Globus pallidus (tissue), 1 donor: ENCODE data around the gene HEPN1.

Experiments used
- DNase-seq: peaks from one replicate; pipeline ENCODE4 v3.0.0-alpha.2; 2015; ENCODE audit warnings: low spot score

HEPN1 gene

GRCh38 chr11:124918950-124919349 lies at the start of gene HEPN1:
TSS of gene HEPN1 (plus strand) at chr11:124919250.
- no peak for DNase-seq

GRCh38 chr11:124869331-124869730 lies 49.7 kb upstream of the HEPN1 start:
- no peak for DNase-seq

DNA sequence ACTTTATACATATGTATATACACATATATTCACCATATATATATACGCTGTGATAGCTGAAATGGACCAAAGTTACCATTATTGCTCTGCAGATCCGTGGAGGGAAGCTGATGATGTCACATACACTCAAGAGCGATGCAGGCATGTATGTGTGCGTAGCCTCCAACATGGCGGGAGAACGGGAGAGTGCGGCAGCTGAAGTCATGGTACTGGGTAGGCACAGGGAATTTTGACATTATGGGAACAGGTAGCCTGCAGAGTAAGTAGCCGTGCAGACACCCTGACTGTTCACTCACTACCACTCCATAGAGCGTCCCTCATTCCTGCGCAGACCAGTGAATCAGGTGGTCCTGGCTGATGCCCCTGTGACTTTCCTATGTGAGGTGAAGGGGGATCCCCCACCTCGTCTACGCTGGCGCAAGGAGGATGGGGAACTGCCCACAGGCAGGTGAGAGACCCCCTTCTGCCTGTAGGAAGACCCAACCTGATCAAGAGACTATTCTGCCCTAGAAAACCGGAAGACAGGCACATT lies 49.1 kb upstream of the HEPN1 start:
- DNase-seq = no peak

- DNase-seq = no peak
These were observed 48.6 kb upstream of the HEPN1 start for GRCh38 chr11:124870430-124870829.

DNA sequence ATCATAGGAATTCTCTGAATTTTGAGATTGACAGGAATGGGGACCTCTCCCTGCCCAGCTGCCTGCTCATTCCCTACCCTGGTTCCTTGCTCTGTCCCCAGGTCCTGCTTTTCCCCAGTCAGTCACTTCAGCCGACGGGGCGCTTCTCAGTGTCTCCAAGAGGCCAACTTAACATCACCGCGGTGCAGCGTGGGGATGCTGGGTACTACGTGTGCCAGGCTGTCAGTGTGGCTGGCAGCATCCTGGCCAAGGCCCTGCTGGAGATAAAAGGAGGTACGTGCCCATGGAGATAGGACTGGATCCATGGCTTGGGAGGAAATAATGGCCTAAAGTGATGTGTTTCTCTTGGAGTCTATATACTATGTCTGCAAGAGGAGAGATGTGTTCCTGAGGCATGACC lies 46.8 kb upstream of the HEPN1 start:
- DNase-seq = no peak

- no peak for DNase-seq
These were observed 46.3 kb upstream of the HEPN1 start for GRCh38 chr11:124872741-124873140.

- DNase-seq = no peak
These were observed 45.1 kb upstream of the HEPN1 start for GRCh38 chr11:124873951-124874350.

- DNase-seq = no peak
These were observed 44.3 kb upstream of the HEPN1 start for GRCh38 chr11:124874571-124875255.

GRCh38 chr11:124875401-124875800 lies 43.6 kb upstream of the HEPN1 start:
- no peak for DNase-seq

DNA sequence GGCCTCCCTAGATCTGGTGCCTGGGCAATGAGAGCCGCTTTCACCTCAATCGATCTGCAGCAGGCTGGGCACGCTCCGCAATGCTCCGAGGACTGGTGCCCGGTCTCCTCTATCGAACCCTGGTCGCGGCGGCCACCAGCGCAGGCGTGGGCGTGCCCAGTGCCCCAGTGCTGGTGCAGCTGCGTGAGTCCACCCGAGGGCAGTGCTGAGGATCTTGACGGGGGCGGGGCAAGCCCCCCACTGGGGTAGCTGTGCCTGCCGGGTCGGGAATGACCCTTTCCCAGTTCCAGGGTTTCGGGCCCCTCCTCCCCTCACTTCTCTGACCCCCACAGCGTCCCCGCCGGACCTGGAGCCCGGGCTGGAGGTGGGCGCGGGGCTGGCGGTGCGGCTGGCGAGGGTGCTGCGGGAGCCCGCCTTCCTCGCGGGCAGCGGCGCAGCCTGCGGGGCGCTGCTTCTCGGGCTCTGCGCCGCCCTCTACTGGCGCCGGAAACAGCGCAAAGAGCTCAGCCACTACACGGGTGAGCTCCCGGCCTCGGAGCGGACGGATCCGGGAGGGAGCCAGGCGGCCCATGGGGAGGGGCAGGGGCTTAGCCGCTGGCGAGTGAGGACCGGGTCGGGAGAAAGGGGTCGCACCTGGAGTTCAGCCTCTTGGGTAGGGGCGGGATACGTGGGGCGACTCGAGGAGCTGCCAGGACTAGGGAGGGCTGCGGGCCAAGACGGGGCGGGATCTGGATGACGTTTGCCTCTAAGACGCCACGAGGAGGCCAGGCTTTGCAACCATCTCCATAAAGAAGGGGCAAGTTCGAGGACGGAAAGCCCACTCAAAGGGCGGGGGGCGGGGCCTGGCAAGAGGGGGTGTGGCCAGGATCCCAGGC lies 42.9 kb upstream of the HEPN1 start:
- peak; percentile 90 for DNase-seq

GRCh38 chr11:124876818-124877630 lies 42.0 kb upstream of the HEPN1 start:
- DNase-seq = no peak

GRCh38 chr11:124877631-124877909 lies 41.5 kb upstream of the HEPN1 start:
- DNase-seq = no peak

DNA sequence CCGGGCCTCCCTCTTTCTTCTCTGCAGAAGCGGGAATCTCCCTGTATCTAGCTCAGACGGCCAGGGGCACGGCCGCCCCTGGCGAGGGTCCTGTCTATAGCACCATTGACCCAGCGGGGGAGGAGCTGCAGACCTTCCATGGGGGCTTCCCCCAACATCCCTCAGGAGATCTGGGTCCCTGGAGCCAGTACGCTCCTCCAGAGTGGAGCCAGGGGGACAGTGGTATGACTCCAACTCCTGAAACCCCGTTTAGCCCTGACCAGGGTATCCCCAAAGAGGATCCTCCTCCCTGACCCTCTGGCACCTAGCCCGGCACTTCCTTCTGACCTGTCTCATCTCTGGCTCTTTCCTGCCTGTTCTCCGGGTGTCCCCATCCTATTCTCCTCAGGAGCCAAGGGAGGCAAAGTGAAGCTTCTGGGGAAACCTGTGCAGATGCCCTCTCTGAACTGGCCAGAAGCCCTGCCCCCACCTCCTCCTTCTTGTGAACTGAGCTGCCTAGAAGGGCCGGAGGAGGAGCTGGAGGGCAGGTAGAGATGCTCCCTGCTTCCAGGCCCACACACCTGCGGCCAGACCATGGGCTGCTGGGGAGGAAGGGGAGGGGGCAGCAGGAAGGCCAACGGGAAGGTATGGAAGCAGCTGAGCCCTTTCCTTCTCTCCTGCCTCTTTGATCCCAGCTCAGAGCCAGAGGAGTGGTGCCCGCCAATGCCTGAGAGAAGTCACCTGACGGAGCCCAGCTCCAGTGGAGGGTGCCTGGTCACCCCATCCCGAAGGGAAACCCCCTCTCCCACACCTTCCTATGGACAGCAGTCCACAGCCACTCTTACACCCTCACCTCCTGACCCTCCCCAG lies 40.9 kb upstream of the HEPN1 start:
- DNase-seq = no peak

GRCh38 chr11:124878759-124879492 lies 40.1 kb upstream of the HEPN1 start:
- DNase-seq = no peak

DNA sequence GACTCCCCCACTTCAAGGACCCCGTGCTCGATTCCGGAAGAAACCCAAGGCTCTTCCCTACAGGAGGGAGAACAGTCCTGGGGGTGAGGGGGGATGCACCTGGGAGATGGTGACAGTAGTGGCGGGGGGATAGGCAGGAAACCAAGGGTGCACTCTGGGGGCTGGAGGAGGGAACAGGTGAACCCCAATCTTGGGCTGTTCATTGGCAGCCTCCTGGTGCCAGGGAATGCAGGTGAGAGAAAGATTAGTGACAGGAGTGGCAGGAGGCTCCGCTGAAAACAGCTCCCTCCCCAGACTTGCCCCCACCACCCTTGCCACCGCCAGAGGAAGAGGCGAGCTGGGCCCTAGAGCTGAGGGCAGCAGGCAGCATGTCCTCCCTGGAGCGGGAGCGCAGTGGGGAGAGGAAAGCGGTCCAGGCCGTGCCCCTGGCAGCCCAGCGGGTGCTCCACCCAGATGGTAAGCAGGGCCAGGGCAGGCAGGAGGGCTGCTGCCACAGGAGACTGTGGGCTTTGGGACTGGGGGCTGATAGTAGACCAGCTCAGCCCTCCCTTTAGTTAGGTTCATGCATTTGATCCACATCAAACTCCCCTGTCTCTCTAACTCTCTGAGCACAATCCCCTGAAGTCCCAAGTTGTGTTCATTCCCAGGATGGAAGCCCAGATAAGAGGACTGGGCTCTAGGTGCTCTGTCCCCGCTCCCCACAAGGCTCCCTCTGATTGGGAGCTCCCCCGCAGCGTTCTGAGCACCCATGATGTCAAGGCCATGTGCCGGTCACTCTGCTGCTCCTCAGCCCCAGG lies 39.4 kb upstream of the HEPN1 start:
- DNase-seq = no peak

DNA sequence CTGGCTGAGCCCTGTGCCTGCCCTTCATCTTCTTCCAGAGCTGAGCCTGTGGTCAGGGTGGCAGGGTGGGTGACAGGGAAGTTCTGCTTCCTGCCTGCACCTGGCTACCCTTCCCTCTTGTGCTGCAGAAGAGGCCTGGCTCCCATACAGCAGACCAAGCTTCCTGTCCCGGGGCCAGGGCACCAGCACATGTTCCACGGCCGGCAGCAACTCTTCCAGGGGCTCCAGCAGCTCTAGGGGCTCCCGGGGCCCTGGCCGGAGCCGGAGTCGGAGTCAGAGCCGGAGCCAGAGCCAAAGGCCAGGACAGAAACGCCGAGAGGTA lies 38.8 kb upstream of the HEPN1 start:
- DNase-seq = no peak

DNA sequence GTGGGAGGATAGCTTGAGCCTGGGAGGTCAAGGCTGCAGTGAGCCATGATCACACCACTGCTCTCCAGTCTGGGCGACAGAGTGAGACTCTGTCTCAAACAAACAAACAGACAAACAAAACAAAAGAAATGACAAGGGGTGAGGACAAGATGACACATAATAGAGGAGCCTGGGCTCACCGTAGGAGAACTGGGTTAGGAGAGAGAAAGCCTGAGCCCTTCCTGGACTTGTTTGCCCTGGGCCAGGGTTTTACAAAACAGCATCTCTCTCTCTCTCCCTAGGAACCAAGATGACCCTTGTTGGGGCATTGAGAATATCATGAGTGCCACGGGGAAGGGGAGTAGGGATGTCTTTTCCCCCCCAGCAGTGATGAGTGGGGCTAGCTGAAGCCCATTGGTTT lies 38.1 kb upstream of the HEPN1 start:
- no peak for DNase-seq

DNA sequence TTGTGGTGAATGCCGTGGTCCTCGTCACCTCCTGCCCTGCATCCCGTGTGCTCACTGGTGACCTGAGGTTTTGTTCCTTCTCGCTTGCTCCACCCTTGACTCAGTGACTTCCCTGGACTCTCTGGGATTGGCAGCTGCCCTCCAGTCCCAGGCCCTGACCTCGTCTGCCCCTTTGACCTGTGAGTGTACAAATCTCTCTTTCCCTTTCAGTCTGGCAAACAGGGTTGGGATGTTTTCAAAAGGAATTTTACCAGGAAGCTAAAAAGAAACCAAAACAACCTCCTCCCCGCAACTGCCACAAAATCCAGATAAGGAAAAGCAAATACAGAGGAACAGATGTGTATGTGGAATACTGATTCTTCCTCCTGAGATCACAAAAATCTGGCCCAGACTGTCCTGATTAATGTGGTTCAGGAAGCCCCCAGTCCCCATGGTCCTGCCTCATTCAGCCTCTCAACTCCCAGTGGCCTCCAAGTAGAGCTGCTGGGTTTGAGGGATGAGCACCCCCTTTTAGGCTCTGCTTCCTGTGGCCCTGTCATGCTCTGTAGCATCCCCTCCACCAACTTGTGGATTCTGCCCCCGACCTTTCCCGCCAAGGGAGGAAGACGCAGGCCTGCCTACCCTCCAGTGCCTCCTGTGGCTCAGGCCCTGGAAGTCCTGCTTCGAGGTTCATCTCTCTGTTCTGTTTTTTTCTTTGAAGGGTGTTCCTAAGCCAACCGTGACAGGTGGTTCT lies 36.5 kb upstream of the HEPN1 start:
- no peak for DNase-seq

GRCh38 chr11:124884340-124884739 lies 34.7 kb upstream of the HEPN1 start:
- DNase-seq = no peak
